Astrocyte (in vitro differentiated cells and primary cell): ENCODE data around the gene MARVELD1. TPM values are rescaled to one million over a fixed set of nuclear protein-coding genes. Genes with fewer than 3 reads are reported as not detected.

Source experiments
- DNase-seq: peaks from one replicate; pipeline ENCODE4 v3.0.0-alpha.2; 2010; ENCODE audit warnings: low read depth
- FAIRE-seq: peaks from 2 replicates; lab custom pipeline; 2011; peaks lifted over from hg19 to GRCh38; lab: Jason Lieb, UNC
- H2AFZ ChIP-seq: 2 replicates; pipeline ENCODE4 v1.6.0; 2012; ENCODE audit warnings: low read depth, low read length, inconsistent platforms
- H3K27ac ChIP-seq: 2 replicates; pipeline ENCODE4 v1.5.1; 2011; ENCODE audit warnings: low read depth, low read length, inconsistent platforms
- H3K27me3 ChIP-seq: 2 replicates; pipeline ENCODE4 v1.6.0; 2011; ENCODE audit warnings: low read length, inconsistent platforms; ENCODE audit not compliant: insufficient read depth
- H3K36me3 ChIP-seq: 2 replicates; pipeline ENCODE4 v1.5.1; 2011; ENCODE audit warnings: low read length, inconsistent platforms; ENCODE audit not compliant: insufficient read depth
- H3K4me1 ChIP-seq: 2 replicates; pipeline ENCODE4 v1.5.1; 2011; ENCODE audit warnings: low read length, inconsistent platforms; ENCODE audit not compliant: insufficient read depth
- H3K4me2 ChIP-seq: 2 replicates; pipeline ENCODE4 v1.6.0; 2012; ENCODE audit warnings: low read length, inconsistent platforms
- H3K4me3 ChIP-seq: 2 replicates; pipeline ENCODE4 v1.5.1; 2011; ENCODE audit warnings: low read depth, mild to moderate bottlenecking, low read length, inconsistent platforms; ENCODE audit not compliant: insufficient read depth
- H3K79me2 ChIP-seq: 2 replicates; pipeline ENCODE4 v1.6.0; 2012; ENCODE audit warnings: mild to moderate bottlenecking, low read length, inconsistent platforms; ENCODE audit not compliant: insufficient read depth
- H3K9ac ChIP-seq: 2 replicates; pipeline ENCODE4 v1.6.0; 2012; ENCODE audit warnings: mild to moderate bottlenecking, low read length, inconsistent platforms
- H3K9me3 ChIP-seq: 2 replicates; pipeline ENCODE4 v1.5.1; 2012; ENCODE audit warnings: low read depth, mild to moderate bottlenecking, low read length, inconsistent platforms; ENCODE audit not compliant: insufficient read depth
- H4K20me1 ChIP-seq: 2 replicates; pipeline ENCODE4 v1.6.0; 2012; ENCODE audit warnings: low read length, inconsistent platforms; ENCODE audit not compliant: insufficient read depth
- H3K27ac Mint-ChIP-seq: one replicate; pipeline ENCODE4 v1.8.0; 2021; ENCODE audit warnings: mild to moderate bottlenecking, mixed read lengths; ENCODE audit not compliant: unreplicated experiment
- H3K27me3 Mint-ChIP-seq: one replicate; pipeline ENCODE4 v1.8.0; 2021; ENCODE audit warnings: low read depth, mixed read lengths; ENCODE audit not compliant: unreplicated experiment
- H3K36me3 Mint-ChIP-seq: one replicate; pipeline ENCODE4 v1.8.0; 2021; ENCODE audit warnings: low read depth, mixed read lengths; ENCODE audit not compliant: unreplicated experiment
- H3K4me1 Mint-ChIP-seq: one replicate; pipeline ENCODE4 v1.8.0; 2021; ENCODE audit warnings: low read depth, mixed read lengths; ENCODE audit not compliant: unreplicated experiment
- H3K4me3 Mint-ChIP-seq: one replicate; pipeline ENCODE4 v1.8.0; 2021; ENCODE audit warnings: mild to moderate bottlenecking, moderate library complexity, mixed read lengths; ENCODE audit not compliant: unreplicated experiment
- H3K9me3 Mint-ChIP-seq: one replicate; pipeline ENCODE4 v1.8.0; 2021; ENCODE audit warnings: mild to moderate bottlenecking, mixed read lengths; ENCODE audit not compliant: unreplicated experiment
- EZH2 ChIP-seq: IDR thresholded peaks from 2 replicates; pipeline ENCODE4 v1.6.1; 2012; ENCODE audit warnings: mild to moderate bottlenecking, low read length, inconsistent platforms; ENCODE audit not compliant: insufficient read depth
- total RNA-seq: library from RNA; stranded (reverse); gene quantifications from 2 replicates; pipeline ENCODE4 v1.2.1, GENCODE V29; 2021
- TF ChIP-seq, protein P1 (sequence below): IDR thresholded peaks from 2 replicates; pipeline ENCODE4 v1.5.1; 2011; ENCODE audit warnings: low read depth, mild to moderate bottlenecking, inconsistent platforms, low read length, moderate library complexity; ENCODE audit not compliant: insufficient read depth

The MARVELD1 gene
- total RNA-seq, 1 donor from 2014 or later: 69.7 TPM

DNA sequence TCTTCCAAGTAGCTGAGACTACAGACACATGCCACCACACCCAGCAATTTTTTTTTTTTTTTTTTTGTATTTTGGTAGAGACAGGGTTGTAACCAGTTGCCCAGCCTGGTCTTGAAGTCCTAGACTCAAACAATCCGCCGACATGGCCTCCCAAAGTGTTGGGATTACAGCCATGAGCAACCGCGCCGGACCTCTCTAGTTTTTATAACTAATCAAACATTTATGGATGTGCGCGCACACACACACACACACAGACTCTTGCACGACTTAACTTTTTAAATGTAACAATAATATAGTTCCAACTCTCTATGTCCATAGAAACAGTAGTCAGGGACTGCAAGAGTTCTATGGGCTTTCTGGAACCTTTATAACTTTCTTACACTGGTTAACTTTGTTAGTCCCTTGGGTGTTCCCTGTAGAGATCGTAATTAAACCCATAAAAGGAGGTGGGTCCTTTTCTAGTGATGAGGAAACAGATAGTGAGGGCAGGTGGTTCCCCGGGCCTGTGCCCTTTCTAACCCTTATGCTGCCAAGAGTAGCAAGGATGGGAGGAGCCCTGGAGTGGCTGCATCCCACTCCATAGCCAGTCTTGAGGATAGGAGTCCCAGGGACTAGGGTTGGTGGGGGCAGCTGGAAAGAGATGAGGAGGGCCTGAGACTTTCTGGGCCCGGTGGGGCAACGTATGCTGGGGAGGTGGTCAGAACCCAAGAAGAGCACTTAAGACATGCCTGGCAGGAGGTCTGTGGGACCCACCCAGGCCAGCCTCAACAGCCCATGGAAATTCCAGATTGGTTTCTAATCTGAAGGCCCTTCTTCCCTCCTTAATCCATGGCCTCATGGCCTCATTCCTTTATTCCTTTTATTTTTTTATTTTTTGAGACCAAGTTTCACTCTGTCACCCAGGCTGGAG, 8.6 kb downstream of the MARVELD1 start:
- Histone ChIP-seq H2AFZ (no peak overlapping the region), H3K4me1 (peaks cover 8% of the 10 kb centered on the region), H3K36me3 (peaks cover 7% of the 10 kb centered on the region), H3K4me3 (no peak overlapping the region), H3K27me3 (no peaks in the 10 kb centered on the region), H4K20me1 (peaks cover 26% of the 10 kb centered on the region), H3K9me3 (no peaks in the 10 kb centered on the region), H3K9ac (no peak overlapping the region), H3K4me2 (no peak overlapping the region), H3K79me2 (peaks cover 14% of the 10 kb centered on the region), H3K27ac (no peak overlapping the region)
- Mint-ChIP-seq H3K9me3 (peaks cover 2% of the 10 kb centered on the region), H3K27ac (no peak overlapping the region), H3K4me3 (no peak overlapping the region), H3K36me3 (peaks cover 33% of the 10 kb centered on the region), H3K27me3 (no peaks in the 10 kb centered on the region), H3K4me1 (peaks cover 20% of the 10 kb centered on the region)
- no peak for FAIRE-seq
- TF ChIP-seq, protein P1, sequence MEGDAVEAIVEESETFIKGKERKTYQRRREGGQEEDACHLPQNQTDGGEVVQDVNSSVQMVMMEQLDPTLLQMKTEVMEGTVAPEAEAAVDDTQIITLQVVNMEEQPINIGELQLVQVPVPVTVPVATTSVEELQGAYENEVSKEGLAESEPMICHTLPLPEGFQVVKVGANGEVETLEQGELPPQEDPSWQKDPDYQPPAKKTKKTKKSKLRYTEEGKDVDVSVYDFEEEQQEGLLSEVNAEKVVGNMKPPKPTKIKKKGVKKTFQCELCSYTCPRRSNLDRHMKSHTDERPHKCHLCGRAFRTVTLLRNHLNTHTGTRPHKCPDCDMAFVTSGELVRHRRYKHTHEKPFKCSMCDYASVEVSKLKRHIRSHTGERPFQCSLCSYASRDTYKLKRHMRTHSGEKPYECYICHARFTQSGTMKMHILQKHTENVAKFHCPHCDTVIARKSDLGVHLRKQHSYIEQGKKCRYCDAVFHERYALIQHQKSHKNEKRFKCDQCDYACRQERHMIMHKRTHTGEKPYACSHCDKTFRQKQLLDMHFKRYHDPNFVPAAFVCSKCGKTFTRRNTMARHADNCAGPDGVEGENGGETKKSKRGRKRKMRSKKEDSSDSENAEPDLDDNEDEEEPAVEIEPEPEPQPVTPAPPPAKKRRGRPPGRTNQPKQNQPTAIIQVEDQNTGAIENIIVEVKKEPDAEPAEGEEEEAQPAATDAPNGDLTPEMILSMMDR: no peak
- no peak for TF ChIP-seq EZH2
- no peak for DNase-seq

DNA sequence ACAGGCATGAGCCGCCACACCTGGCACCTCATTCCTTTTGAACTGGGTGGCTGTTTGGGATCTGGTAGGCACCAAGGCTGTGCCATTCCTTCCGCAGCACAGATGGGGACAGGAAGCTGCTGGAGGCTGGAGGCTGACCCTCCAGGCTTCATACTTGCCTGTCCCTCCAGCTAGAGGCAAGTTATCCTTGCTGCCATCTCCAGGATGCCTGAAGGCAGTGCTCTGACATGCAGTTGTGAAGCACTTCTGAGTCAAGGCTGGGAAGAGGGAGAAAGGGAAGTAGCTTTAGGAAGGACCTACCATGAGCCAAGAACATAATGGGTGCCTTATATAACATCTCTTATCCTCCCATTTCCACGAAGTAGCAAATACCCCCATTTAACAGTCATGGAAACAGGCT, 9.5 kb downstream of the MARVELD1 start:
- TF ChIP-seq EZH2: no peak
- Histone ChIP-seq H3K27me3 (no peaks in the 10 kb centered on the region), H3K36me3 (peaks cover 4% of the 10 kb centered on the region), H3K9me3 (no peaks in the 10 kb centered on the region), H3K4me2 (no peak overlapping the region), H3K9ac (no peak overlapping the region), H3K27ac (no peak overlapping the region), H3K4me1 (peaks cover 8% of the 10 kb centered on the region), H3K4me3 (no peak overlapping the region), H2AFZ (no peak overlapping the region), H4K20me1 (peaks cover 17% of the 10 kb centered on the region), H3K79me2 (peaks cover 5% of the 10 kb centered on the region)
- no peaks in the 10 kb centered on the region for H3K27me3 Mint-ChIP-seq
- peaks cover 20% of the 10 kb centered on the region for H3K4me1 Mint-ChIP-seq
- FAIRE-seq (no peak), DNase-seq (no peak)
- H3K36me3 Mint-ChIP-seq: peaks cover 24% of the 10 kb centered on the region
- no peak overlapping the region for H3K4me3 Mint-ChIP-seq
- H3K9me3 Mint-ChIP-seq: peaks cover 2% of the 10 kb centered on the region
- no peak overlapping the region for H3K27ac Mint-ChIP-seq

DNA sequence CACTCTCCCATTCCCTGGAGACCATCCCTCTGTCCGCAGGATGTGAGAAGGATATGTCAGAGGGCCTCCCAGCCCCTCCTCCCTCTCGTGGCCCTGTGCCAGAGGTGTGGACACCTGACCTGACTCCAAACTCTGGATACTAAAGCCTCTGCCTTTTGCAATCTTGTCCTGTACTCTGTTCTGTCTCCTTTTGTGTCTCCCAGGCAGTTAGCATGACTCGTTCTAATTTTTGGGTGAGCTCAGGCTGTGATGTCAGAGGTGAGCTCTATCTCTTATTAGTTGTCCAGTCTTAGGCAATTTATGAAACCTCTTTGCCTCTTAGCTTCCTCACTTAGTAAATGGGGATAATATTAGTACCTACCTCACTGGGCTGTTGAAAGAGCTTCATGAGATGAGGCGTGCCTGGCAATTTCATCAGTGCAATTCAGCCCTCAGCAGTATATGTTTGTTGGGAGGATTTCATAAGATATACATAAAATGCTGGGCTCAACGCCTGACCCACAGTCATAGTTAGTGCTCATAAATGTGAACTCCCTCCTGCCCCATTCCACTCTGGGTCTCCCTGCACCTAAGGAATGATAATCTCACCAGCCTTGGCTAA, 10.9 kb downstream of the MARVELD1 start:
- Histone ChIP-seq H3K4me3 (no peak overlapping the region), H3K9me3 (no peaks in the 10 kb centered on the region), H3K4me2 (no peak overlapping the region), H4K20me1 (peaks cover 3% of the 10 kb centered on the region), H3K79me2 (no peaks in the 10 kb centered on the region), H3K36me3 (no peaks in the 10 kb centered on the region), H3K9ac (no peak overlapping the region), H3K27me3 (no peaks in the 10 kb centered on the region), H3K4me1 (peaks cover 4% of the 10 kb centered on the region), H3K27ac (no peak overlapping the region), H2AFZ (no peak overlapping the region)
- Mint-ChIP-seq H3K27ac (no peak overlapping the region), H3K27me3 (no peaks in the 10 kb centered on the region), H3K4me3 (no peak overlapping the region), H3K9me3 (no peaks in the 10 kb centered on the region), H3K4me1 (peaks cover 8% of the 10 kb centered on the region), H3K36me3 (peaks cover 14% of the 10 kb centered on the region)
- TF ChIP-seq EZH2: no peak
- TF ChIP-seq, protein P1: no peak
- no peak for FAIRE-seq
- no peak for DNase-seq
